NB4 (cell line): ENCODE results near the gene ZFAND3.

Experiments
- POLR2A ChIP-seq: IDR thresholded peaks from 2 replicates; pipeline ENCODE4 v1.6.1; 2011; ENCODE audit warnings: mild to moderate bottlenecking; ENCODE audit not compliant: insufficient read length; ENCODE audit errors: extremely low read depth
- TF ChIP-seq, protein P1 (sequence below): IDR thresholded peaks from one replicate; pipeline ENCODE4 v1.5.1; 2012; ENCODE audit warnings: low read depth, low read length
- TF ChIP-seq, protein P2 (sequence below): IDR thresholded peaks from 2 replicates; pipeline ENCODE4 v1.6.1; 2011; ENCODE audit warnings: low read depth, low read length

DNA sequence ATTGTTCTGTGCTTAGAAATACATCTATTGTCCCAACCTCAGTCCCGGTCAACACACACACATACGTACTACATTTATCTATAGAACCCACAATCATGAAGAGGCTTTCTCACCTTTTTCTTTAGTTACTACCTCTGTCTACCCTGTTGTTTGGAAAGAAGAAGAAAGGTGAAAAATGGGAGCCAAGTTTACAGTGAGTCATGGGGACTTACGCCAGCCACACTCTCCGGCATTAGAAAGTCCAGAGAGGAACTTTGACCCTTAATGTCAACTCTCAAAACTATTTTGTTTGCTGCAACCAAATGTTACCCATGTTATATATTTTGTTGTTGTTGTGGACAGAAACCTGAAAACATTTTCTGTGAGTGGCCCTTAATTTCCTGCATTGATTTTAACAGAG lies 259.1 kb downstream of the ZFAND3 start:
- no peak for TF ChIP-seq POLR2A
- TF ChIP-seq, protein P1, sequence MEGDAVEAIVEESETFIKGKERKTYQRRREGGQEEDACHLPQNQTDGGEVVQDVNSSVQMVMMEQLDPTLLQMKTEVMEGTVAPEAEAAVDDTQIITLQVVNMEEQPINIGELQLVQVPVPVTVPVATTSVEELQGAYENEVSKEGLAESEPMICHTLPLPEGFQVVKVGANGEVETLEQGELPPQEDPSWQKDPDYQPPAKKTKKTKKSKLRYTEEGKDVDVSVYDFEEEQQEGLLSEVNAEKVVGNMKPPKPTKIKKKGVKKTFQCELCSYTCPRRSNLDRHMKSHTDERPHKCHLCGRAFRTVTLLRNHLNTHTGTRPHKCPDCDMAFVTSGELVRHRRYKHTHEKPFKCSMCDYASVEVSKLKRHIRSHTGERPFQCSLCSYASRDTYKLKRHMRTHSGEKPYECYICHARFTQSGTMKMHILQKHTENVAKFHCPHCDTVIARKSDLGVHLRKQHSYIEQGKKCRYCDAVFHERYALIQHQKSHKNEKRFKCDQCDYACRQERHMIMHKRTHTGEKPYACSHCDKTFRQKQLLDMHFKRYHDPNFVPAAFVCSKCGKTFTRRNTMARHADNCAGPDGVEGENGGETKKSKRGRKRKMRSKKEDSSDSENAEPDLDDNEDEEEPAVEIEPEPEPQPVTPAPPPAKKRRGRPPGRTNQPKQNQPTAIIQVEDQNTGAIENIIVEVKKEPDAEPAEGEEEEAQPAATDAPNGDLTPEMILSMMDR = no peak
- TF ChIP-seq, protein P2, sequence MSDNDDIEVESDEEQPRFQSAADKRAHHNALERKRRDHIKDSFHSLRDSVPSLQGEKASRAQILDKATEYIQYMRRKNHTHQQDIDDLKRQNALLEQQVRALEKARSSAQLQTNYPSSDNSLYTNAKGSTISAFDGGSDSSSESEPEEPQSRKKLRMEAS = no peak
